Glutamatergic neuron (in vitro differentiated cells): ENCODE data around the gene KCNE3. TPM values are rescaled to one million over a fixed set of nuclear protein-coding genes. Genes with fewer than 3 reads are reported as not detected.

Source experiments
- DNase-seq: peaks from one replicate; pipeline ENCODE4 v3.0.0; 2022
- H3K27ac Mint-ChIP-seq: one replicate; pipeline ENCODE4 v1.8.0; 2020; ENCODE audit warnings: mild to moderate bottlenecking, mixed read lengths, inconsistent platforms; ENCODE audit not compliant: unreplicated experiment
- H3K27me3 Mint-ChIP-seq: one replicate; pipeline ENCODE4 v1.8.0; 2020; ENCODE audit warnings: mild to moderate bottlenecking, moderate library complexity, mixed read lengths, inconsistent platforms; ENCODE audit not compliant: unreplicated experiment
- H3K36me3 Mint-ChIP-seq: one replicate; pipeline ENCODE4 v1.8.0; 2020; ENCODE audit warnings: mild to moderate bottlenecking, mixed read lengths, inconsistent platforms; ENCODE audit not compliant: unreplicated experiment
- H3K4me1 Mint-ChIP-seq: one replicate; pipeline ENCODE4 v1.8.0; 2020; ENCODE audit warnings: mild to moderate bottlenecking, low read depth, mixed read lengths, inconsistent platforms; ENCODE audit not compliant: unreplicated experiment
- H3K4me3 Mint-ChIP-seq: one replicate; pipeline ENCODE4 v1.8.0; 2020; ENCODE audit warnings: mild to moderate bottlenecking, mixed read lengths, inconsistent platforms; ENCODE audit not compliant: unreplicated experiment
- H3K9me3 Mint-ChIP-seq: one replicate; pipeline ENCODE4 v1.8.0; 2020; ENCODE audit warnings: mild to moderate bottlenecking, moderate library complexity, mixed read lengths, inconsistent platforms; ENCODE audit not compliant: unreplicated experiment
- total RNA-seq: library from RNA; stranded (reverse); fragmentation: NEBNext Ultra II Directional; extraction: Animal tissue kit (Norgen Biotek cat#: 25700); gene quantifications from one replicate; pipeline ENCODE4 v1.2.1, GENCODE V29; 2021; ENCODE audit not compliant: unreplicated experiment
- TF ChIP-seq, protein P1 (sequence below): fragments of 200-600 bp; sonication (generic); IDR thresholded peaks from one replicate; pipeline ENCODE4 v1.5.0; 2021; ENCODE audit not compliant: partially characterized antibody, unreplicated experiment

The KCNE3 gene
- total RNA-seq, 1 donor from 2014 or later = not detected

DNA sequence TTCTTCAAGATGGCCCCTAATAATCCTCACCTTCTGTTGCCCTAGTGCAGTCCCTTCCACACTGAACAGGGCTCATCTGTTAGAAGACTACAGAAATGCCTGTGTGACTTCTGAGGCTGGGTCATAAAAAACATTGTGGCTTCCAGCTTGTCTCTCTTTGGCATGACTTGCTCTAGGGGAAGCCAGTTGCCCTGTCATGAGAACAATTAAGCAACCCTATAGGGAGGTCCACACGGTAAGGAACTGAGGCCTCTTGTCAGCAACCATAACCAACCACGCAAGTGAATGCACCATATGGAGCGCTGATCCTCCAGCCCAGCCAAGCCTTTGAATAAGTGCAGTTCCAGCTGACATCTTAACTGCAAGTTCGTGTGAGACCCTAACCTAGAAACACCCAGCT is 23.6 kb upstream of the KCNE3 start:
- Mint-ChIP-seq H3K27me3 (peaks cover 4% of the 10 kb centered on the region), H3K36me3 (peaks cover 4% of the 10 kb centered on the region), H3K9me3 (no peaks in the 10 kb centered on the region), H3K4me3 (no peak overlapping the region), H3K27ac (no peak overlapping the region), H3K4me1 (peaks cover 4% of the 10 kb centered on the region)
- no peak for DNase-seq
- TF ChIP-seq, protein P1, sequence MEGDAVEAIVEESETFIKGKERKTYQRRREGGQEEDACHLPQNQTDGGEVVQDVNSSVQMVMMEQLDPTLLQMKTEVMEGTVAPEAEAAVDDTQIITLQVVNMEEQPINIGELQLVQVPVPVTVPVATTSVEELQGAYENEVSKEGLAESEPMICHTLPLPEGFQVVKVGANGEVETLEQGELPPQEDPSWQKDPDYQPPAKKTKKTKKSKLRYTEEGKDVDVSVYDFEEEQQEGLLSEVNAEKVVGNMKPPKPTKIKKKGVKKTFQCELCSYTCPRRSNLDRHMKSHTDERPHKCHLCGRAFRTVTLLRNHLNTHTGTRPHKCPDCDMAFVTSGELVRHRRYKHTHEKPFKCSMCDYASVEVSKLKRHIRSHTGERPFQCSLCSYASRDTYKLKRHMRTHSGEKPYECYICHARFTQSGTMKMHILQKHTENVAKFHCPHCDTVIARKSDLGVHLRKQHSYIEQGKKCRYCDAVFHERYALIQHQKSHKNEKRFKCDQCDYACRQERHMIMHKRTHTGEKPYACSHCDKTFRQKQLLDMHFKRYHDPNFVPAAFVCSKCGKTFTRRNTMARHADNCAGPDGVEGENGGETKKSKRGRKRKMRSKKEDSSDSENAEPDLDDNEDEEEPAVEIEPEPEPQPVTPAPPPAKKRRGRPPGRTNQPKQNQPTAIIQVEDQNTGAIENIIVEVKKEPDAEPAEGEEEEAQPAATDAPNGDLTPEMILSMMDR = no peak

DNA sequence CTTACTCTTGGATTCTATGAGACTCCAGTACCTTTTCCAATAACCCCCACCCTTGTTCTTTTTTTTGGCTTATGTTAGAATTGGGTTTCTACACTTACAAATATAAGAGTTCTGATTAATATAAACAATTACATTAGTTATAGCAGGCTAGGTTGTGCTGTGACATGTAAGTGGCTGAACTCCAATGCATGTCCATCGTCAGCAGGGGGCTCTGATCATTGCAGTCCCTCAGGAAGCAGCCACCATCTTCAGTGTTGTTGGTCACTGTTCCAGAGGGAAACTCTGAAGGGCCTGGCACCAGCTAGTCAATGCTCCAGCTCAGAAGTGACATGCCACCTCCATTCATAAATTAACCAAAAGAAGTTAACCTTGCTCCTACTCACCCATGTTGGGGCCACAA is 20.5 kb upstream of the KCNE3 start:
- H3K4me1 Mint-ChIP-seq = peaks cover 4% of the 10 kb centered on the region
- H3K36me3 Mint-ChIP-seq = peaks cover 4% of the 10 kb centered on the region
- DNase-seq = no peak

DNA sequence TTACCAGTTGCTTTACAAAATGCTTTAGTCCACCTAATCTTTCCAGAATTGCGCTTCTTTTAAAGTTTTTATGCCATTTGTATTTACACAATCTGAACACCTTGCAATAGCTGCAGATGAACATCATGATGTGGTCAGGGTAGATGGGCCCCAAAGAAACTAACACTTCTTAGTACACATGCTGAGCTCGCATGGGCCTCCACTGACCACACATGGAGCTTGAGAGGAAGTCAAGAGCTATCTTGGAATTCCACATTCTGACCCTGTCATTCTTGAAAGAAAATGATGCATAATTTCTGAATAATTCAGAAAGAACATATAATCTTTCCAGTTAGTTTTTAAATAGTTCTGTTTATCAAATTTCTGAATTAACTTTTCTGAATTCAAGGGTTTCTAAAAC is 18.5 kb upstream of the KCNE3 start:
- Mint-ChIP-seq H3K27ac (no peak overlapping the region), H3K4me3 (no peak overlapping the region), H3K36me3 (no peaks in the 10 kb centered on the region), H3K9me3 (no peaks in the 10 kb centered on the region), H3K4me1 (no peaks in the 10 kb centered on the region), H3K27me3 (no peaks in the 10 kb centered on the region)
- TF ChIP-seq, protein P1 = no peak
- no peak for DNase-seq

More for the DNA sequence above, 20.5 kb upstream of the KCNE3 start:
- Mint-ChIP-seq H3K27me3 (peaks cover 2% of the 10 kb centered on the region), H3K4me3 (no peak overlapping the region), H3K9me3 (no peaks in the 10 kb centered on the region), H3K27ac (no peak overlapping the region)
- TF ChIP-seq, protein P1 = no peak

DNA sequence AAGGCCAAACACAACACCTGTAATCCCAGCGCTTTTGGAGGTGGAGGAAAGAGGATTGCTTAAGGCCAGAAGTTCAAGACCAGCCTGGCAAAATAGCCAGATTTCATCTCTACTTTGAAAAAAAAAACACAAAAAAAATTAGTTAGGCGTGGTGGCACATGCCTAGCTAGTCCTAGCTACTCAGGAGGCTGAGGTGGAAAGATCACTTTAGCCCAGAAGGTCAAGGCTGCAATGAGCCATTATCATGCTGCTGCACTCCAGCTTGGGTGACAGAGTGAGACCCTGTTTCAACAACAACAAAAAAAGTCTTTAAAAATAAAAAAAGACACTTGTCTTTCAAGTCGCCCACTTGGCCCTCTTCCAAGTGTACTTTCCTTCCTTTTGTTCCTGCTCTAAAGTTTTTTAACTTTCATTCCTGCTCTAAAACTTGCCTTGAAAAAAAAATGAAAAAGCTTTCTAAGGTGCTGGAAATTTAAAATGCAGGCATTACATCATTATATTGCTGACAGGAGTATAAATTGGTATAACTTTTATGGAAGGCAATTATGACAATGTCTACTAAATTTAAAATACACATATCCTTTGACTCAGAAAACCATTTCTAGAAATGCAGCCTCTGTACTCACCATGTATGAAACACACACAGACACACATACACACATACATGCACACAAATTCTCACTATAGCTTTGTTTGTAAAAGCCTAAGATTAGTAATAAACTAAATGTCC is 13.5 kb upstream of the KCNE3 start:
- Mint-ChIP-seq H3K4me1 (no peaks in the 10 kb centered on the region), H3K27me3 (peaks cover 3% of the 10 kb centered on the region), H3K4me3 (no peak overlapping the region), H3K9me3 (no peaks in the 10 kb centered on the region), H3K27ac (no peak overlapping the region), H3K36me3 (no peaks in the 10 kb centered on the region)
- DNase-seq = no peak
- TF ChIP-seq, protein P1 = no peak

DNA sequence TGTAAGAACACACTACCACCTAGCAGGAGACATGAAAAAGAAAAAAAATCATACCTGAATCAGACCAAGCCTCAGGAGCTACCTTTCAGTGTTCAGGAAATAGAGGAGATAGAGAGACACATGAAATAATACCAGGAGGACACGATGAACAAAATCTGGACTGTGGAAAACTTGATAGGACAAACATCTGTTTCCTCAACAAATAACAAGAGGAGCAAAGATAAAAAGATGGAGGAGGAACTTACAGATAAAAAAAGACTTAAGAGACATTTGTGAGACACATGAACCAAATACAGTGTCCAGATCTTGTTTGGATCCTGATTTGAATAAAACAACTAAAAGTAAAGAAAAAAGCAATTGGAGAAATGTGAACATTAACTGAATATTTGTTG is 12.4 kb upstream of the KCNE3 start:
- Mint-ChIP-seq H3K27ac (no peak overlapping the region), H3K4me3 (no peak overlapping the region), H3K9me3 (no peaks in the 10 kb centered on the region), H3K36me3 (no peaks in the 10 kb centered on the region), H3K4me1 (no peaks in the 10 kb centered on the region), H3K27me3 (peaks cover 3% of the 10 kb centered on the region)
- TF ChIP-seq, protein P1 = no peak
- no peak for DNase-seq
